ENCODE results near the gene PIGP.

DNA sequence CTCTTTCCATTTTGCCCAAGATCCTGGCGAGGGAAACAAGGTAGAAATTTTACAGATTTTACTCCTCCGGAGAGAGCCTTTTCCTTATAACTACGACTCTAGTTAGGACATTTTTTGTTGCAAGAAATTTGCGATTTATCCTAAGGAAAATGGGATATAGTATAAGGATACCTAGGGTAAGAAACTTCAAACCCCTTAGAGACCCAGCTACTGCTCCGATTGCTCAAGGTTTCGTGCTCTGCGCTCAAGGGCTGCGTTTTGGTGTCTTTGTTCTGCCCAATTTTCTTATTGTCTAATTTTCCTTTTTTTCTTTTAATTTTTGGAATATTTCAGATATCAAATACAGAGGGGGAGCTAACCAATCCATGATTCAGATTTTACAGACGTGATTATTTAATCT is 1.7 kb upstream of the PIGP start:
- TF ChIP-seq EZH2 (IDR thresholded peaks at IDR 0.05) (no peak), POLR2AphosphoS5 (IDR thresholded peaks at IDR 0.05; ENCODE audit: borderline replicate concordance, low read depth, low read length) (no peak)
